ENCODE results near the gene CD151.

The CD151 gene

DNA sequence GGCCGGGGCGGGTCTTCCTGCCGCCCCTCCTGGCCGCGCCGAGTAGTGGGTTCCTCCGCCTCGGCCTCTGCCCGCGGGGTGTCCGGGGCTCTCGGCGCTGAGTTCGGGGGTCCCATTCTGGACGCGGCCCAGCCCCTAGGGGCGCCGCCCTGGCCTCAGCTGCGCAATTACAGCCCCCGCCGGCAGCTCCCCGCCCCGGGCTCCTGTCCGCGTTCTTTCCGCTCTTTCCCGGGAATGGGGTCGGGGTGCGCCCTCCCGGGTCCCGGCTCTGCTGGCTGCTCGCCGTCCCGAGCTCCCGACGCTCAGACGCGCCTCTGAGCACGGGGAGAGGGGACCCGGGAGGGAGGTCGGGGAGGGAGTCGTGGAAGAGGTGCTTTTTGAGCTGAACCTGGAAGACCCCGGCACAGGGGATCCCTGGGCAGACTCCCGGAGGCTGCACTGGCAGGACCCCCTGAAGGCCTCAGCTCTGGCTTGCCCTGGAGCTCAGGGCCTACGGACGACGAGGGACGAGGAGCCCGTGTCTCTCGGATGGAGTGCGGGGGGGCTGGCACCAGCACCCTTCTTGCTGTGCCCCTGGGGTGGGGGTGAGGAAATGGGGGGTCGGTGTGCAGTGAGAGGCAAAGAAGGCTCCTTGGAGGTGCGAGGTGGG, 10.5 kb downstream of the CD151 start:
- DNase-seq (ENCODE audit: low spot score) = no peak

DNA sequence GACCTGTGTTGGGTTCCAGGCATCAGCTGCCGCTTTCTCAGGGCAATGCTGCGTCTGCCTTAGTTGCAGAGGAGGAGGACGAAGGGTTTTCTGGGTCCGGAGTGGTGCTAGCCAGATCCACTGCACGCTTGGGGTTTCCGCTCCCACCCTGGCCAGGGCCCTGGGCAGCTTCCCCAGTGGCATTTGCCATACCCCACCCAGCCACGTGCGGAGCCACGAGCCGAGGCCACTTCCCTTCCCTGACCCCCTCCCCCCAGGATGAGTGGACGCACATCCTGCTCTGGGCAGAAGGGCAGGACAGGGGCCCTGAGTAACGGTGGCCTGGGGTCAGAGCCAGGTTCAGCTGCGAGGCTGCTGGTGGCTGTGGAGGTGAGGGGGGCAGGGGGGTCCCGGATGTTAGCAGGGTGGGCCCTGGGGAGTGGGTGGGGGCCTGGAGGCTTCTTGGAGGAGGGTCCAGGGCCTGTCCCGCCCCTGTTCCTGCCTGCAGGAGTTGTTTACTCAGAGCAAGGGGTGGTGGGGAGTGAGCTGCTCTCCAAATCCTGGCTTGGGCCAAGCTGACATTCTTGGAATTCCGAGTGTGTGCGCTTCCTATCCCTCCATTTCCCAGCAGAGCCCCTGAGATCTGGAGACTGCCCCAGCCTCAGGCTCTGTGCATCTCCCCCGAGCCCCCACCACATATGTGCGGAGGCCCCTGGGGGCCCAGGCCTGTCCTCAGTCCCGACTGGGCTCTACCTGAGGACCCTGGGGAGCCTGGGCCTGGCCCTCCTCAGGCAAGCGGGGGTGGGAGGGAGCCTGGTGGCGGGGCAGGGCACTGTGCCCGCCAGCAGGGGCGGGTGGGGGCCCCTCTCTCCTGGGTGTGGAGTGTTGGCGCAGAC, 11.3 kb downstream of the CD151 start:
- no peak for DNase-seq (ENCODE audit: low spot score)

DNA sequence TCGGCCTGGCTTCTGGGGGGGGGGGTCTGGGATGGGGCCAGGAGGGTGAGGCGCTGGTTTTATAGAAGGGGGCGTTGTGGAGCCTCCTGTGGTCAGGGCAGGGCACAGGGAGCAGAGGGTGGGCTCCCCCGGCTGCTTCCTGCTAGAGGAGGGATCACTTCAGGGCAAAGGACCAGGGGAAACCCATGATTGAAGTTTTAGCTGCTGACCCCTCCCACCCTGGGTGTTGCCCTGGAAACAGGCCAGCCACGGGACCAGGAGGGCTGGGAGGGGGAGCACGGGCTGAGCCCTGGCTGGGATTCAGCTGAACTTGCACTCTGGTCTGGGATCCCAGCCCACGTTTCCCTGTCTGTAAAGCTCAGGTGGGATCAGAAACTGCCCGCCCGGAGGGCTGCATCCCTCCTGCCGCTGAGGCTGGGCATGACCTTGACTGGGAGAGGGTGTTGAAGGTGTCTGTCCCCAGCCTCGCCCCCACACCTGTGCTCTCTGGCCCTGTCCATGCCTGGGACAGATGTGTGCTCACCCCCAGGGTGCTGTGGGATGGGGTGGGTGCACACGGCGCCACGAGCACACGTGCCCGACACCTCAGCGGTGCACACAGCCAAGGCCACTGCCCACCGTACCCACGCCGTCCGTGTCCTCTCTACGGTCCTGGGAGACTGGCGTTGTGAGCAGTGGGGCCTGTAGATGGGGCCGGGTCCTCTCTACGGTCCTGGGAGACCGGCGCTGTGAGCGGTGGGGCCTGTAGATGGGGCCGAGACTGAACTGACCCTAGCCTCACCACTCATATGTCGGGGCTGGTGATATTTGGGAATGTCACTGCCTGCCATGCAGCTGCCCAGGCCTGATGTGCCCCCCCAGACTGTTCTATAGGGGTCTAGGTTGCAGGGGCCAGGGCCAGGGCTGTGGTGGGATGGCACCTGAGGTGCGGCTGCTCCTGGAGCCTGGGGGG, 12.2 kb downstream of the CD151 start:
- DNase-seq (ENCODE audit: low spot score) = peak; percentile 58

- no peak for DNase-seq (ENCODE audit: low spot score)
Observed at GRCh38 chr11:845872-846495, 13.2 kb downstream of the CD151 start.

DNA sequence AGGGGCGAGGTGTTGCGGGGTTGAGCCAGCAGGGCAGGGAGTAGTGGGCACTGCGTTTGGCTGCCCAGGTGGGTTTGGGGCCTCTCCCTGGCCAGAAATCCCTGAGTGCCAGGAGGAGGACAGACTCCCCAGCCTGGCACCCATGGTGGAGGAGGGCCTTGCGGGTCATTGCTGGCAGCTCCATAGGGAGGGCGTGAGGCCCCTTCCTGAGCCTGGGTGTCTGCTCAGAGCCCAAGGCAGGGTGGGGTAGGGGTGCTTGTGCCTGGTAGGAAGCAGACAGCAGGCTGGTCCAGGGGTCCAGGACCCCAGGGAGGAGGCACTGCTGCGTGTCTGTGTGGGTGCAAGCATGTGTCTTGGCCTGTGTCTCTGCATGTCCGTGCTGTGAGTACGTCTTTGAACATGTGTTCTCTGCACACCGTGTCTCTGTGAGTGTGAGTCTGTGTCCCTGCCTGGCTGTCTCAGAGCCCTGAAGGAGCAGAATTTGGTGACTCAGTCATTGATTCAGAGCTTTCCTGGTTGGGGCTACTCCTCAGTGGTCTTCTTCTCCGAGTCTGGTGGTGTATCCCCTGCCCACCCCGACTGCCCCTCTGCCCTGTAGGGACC, 13.8 kb downstream of the CD151 start:
- DNase-seq (ENCODE audit: low spot score) = no peak

- DNase-seq (ENCODE audit: low spot score) = no peak
Observed at GRCh38 chr11:847876-848275, 15.1 kb downstream of the CD151 start.

DNA sequence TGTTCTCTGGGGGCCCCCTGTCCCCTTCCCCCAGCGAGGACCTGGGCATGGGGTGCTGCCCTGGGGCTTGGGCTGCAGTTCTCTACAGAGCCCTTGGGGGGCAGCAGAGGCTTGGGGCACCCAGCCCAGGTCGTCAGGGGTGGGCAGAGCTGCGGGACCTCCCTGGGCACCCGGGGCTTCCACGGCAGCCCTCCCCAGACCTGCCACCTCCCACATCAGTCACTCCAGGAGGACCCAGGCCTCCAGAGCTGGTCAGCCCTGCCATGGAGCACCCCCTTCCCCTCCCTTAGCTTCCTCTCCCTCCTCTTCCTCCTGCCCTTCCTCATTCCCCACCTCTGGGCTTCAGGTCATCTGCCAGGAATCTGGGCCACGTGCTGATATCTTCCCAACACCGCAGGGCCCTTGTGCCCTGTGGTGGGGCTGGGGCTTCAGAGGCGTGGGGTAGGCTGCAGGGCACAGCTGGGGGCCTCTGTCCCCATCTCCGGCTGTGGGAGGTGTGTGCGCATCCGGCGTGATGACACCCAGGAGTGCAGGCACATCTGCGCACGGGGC, 15.7 kb downstream of the CD151 start:
- DNase-seq (ENCODE audit: low spot score) = peak; percentile 69

DNA sequence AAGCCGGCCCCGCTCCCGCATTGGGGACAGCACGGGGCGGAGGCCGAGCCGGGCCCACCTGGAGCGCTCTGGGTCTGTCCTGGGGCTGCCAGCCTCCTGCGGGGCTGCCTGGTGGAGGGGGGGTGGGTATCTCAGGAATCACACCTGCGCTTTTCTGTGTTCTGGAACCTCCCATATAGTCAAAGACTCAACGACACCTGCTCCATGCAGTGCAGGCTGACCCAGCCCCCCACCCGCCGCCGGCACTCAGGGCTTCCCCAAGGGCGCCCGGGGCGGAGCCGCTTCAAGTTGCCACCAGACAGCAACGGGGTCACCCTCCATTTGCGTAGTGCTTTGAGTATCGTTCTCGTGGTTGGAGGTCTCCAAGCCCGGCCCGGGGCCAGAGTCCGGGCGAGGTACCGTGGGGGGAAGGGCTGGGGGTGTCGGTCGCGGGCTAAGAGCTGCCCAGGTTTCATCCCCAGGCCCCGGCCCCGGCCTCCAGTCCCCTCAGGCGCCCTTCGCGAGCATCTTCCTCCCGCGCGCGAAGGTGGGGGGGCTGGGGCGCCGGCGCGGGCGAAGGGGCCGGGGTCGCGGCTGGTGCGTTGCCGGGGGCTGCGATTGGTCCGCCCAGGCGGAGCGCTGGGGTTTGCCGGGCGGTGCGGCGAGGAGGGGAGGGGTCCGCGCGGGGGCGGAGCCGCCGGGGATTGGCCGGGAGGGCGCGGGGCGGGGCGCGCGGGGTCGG, 16.5 kb downstream of the CD151 start:
- DNase-seq (ENCODE audit: low spot score) = no peak

DNA sequence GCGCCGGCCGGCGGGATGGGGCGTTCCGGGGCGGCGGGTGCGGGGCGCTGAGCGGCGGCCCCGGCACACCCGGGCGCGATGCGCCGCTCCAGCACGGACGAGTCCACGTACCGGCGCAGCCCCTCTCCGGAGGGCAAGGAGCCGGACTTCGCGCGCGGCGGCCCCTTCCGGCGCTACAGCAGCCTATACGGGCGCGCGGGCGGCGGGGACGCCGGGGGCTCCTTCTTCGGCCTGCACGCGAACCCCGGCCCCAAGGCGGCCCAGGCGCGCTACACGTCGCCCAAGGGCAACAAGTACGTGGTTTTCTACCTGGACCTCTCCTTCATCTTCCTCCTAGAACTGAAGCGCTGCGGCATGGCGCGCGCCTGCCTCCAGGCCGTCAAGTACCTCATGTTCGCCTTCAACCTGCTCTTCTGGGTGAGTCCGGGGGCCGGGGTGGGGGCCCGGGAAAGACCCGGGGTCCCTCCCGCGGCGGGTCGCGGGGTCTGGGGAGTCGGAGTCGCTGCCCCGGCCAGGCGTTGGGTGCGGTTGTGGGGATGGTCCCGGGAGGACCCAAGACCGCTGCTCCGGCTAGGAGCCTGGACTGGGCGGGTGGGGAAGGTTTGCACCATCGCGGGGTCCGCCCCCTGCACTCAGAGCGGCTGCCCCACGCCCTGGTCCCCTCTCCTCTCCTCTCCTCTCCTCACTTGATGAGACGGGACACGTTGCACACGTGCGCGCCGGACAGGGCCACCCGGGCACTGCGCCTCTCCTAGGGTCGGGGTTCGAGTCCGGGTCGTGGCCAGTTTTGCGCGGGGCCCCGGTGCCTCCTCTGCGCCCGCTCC, 17.4 kb downstream of the CD151 start:
- no peak for DNase-seq (ENCODE audit: low spot score)

GRCh38 chr11:850775-851763, 18.3 kb downstream of the CD151 start:
- peak; percentile 42 for DNase-seq (ENCODE audit: low spot score)

DNA sequence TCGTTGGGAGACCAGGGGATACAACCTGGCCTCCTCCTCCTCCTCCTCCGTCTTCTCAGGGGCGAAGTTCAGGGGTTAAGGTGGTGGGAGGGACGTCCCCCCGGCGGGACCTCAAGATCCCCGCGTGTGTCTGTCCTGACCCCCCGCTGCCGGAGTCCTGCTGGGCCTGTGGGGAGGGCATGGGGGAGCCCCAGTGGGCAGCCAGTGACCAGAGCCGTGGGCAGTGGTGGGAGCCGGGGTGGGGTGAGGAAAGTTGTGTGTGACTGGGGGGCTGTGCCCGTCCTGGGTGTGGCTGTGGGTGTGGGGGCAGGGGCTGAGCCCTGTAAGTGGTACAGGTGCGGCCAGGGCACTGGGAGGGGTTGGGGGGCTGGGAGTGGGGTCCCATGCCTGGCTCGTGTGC, 20.0 kb downstream of the CD151 start:
- DNase-seq (ENCODE audit: low spot score) = no peak

DNA sequence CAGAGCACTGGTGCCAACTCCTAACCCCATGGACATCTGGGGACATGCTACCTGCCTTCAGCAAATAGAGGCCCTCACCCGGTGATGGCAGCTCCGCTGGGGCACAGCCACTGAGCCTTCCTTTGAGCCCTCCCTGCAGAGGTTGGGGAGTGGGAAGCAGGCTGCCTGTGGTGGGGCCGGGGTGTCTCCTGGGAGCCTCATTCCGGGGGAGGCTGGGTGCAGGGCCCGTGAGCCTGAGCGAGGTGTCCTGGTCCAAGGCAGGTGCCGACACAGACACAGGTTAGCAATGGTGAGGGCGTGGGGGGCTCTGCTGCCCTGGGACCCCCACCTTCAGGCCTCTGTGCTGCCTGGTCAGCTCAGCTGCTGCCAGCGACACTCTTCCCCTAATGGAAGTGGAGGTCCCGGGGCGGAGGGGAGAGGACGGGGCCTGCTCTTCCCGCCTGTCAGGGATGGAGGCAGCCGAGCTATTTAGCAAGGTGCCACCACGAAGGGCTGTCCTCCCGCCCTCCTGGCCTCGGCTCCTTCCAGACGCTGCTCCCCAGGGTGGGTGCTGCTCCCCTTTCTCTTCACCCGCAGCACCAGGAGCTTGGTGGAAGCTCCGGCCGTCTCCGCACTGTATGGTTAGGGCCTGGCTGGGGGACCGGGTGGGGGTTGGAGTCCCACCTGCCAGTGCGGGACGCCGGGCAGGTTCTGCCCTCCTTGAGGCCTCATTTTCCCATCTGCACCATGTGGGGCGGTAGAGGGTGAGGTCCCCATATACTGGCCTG, 21.1 kb downstream of the CD151 start:
- DNase-seq (ENCODE audit: low spot score) = no peak

- no peak for DNase-seq (ENCODE audit: low spot score)
Observed at GRCh38 chr11:854601-855329, 22.0 kb downstream of the CD151 start.

GRCh38 chr11:855330-855674, 22.6 kb downstream of the CD151 start:
- DNase-seq (ENCODE audit: low spot score) = no peak

- no peak for DNase-seq (ENCODE audit: low spot score)
Observed at GRCh38 chr11:855796-856195, 23.0 kb downstream of the CD151 start.

GRCh38 chr11:856397-856796, 23.6 kb downstream of the CD151 start:
- no peak for DNase-seq (ENCODE audit: low spot score)

All from hematopoietic multipotent progenitor cell treated with erythropoietin and hydrocortisone succinate and interleukin-3 and kit ligand, for 17 days (in vitro differentiated cells).